Smooth muscle cell (in vitro differentiated cells): ENCODE measurements around the gene COL6A1. TPM values are rescaled to one million over a fixed set of nuclear protein-coding genes. Genes with fewer than 3 reads are reported as not detected.
"Not testable (repeated sequence)": the region's sequence is repeated elsewhere in the genome, so short reads cannot be mapped to it uniquely, and the experiment has no call there.

ENCODE experiments used
- DNase-seq: peaks from one replicate; lab custom pipeline; 2025; ENCODE audit not compliant: unreplicated experiment; lab: John Stamatoyannopoulos, UW
- H2AFZ ChIP-seq: fragments of 200-600 bp; sonication (generic); 2 replicates; pipeline ENCODE4 v1.6.0; 2016; ENCODE audit warnings: antibody characterized with exemption, low read depth, mild to moderate bottlenecking
- H3F3A ChIP-seq: fragments of 200-600 bp; sonication (generic); 2 replicates; pipeline ENCODE4 v1.6.0; 2017; ENCODE audit warnings: antibody characterized with exemption, low read depth
- H3K27ac ChIP-seq: fragments of 200-600 bp; sonication (generic); 2 replicates; pipeline ENCODE4 v1.5.1; 2016; ENCODE audit warnings: low read depth, mild to moderate bottlenecking
- H3K27me3 ChIP-seq: fragments of 200-600 bp; sonication (generic); 2 replicates; pipeline ENCODE4 v1.6.1; 2016; ENCODE audit warnings: low read depth, mild to moderate bottlenecking
- H3K36me3 ChIP-seq: fragments of 200-600 bp; sonication (generic); 2 replicates; pipeline ENCODE4 v1.5.1; 2016; ENCODE audit warnings: low read depth
- H3K4me1 ChIP-seq: fragments of 200-600 bp; sonication (generic); 2 replicates; pipeline ENCODE4 v1.5.1; 2016; ENCODE audit warnings: low read depth
- H3K4me2 ChIP-seq: fragments of 200-600 bp; sonication (generic); 2 replicates; pipeline ENCODE4 v1.6.0; 2016; ENCODE audit warnings: mild to moderate bottlenecking
- H3K4me3 ChIP-seq: fragments of 200-600 bp; sonication (generic); 2 replicates; pipeline ENCODE4 v1.5.1; 2016; ENCODE audit warnings: mild to moderate bottlenecking
- H3K79me2 ChIP-seq: fragments of 200-600 bp; sonication (generic); 2 replicates; pipeline ENCODE4 v1.6.0; 2016; ENCODE audit warnings: low read depth, mild to moderate bottlenecking
- H3K9ac ChIP-seq: fragments of 200-600 bp; sonication (generic); 2 replicates; pipeline ENCODE4 v1.6.0; 2016; ENCODE audit warnings: low read depth
- H3K9me3 ChIP-seq: fragments of 200-600 bp; sonication (generic); replicated peaks from 2 replicates; pipeline ENCODE4 v1.5.1; 2016; ENCODE audit warnings: low read depth
- H4K20me1 ChIP-seq: fragments of 200-600 bp; sonication (generic); 2 replicates; pipeline ENCODE4 v1.6.0; 2016; ENCODE audit warnings: low read depth
- WGBS: methylation state at CpG from one replicate; pipeline ENCODE4 v1.1.7; 2016; ENCODE audit warnings: low lambda C conversion rate; 5-methylcytosine and 5-hydroxymethylcytosine counted together
- polyA plus RNA-seq: library from polyadenylated mRNA; unstranded; fragments of >200 nt; fragmentation: Nextera tagmentation; extraction: Ambion mirVana; gene quantifications from 2 replicates; pipeline ENCODE4 v1.2.1, GENCODE V29; 2016
- total RNA-seq: library from RNA; depleted of rRNA; stranded (reverse); fragments of >200 nt; gene quantifications from 2 replicates; pipeline ENCODE4 v1.2.3, GENCODE V29; 2014
- TF ChIP-seq, protein P1 (sequence below): fragments of 200-600 bp; sonication (generic); IDR thresholded peaks from 2 replicates; pipeline ENCODE4 v1.5.1; 2017; ENCODE audit warnings: borderline replicate concordance, mild to moderate bottlenecking, antibody characterized with exemption; ENCODE audit not compliant: insufficient read depth, poor library complexity, severe bottlenecking

COL6A1 gene
- total and polyA plus RNA-seq, 2 experiments from 2014 or later, result 1,292 to 2,827 TPM

DNA sequence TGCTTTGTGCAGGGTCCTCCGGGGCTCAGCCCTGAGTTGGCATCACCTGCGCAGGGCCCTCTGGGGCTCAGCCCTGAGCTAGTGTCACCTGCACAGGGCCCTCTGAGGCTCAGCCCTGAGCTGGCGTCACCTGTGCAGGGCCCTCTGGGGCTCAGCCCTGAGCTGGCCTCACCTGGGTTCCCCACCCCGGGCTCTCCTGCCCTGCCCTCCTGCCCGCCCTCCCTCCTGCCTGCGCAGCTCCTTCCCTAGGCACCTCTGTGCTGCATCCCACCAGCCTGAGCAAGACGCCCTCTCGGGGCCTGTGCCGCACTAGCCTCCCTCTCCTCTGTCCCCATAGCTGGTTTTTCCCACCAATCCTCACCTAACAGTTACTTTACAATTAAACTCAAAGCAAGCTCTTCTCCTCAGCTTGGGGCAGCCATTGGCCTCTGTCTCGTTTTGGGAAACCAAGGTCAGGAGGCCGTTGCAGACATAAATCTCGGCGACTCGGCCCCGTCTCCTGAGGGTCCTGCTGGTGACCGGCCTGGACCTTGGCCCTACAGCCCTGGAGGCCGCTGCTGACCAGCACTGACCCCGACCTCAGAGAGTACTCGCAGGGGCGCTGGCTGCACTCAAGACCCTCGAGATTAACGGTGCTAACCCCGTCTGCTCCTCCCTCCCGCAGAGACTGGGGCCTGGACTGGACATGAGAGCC, 22.7 kb downstream of the COL6A1 start:
- H3K9me3 ChIP-seq, result no peaks in the 10 kb centered on the region
- H3K27ac ChIP-seq, result peak overlapping the region; percentile 19

GRCh38 chr21:46005081-46005480, 23.5 kb downstream of the COL6A1 start:
- no peak overlapping the region for H2AFZ ChIP-seq
- H3K4me3 ChIP-seq, result no peak overlapping the region
- peaks cover 4% of the 10 kb centered on the region for H4K20me1 ChIP-seq
- H3K27me3 ChIP-seq, result no peaks in the 10 kb centered on the region
- H3K36me3 ChIP-seq, result no peaks in the 10 kb centered on the region
- no peaks in the 10 kb centered on the region for H3K9me3 ChIP-seq
- no peak overlapping the region for H3K4me2 ChIP-seq
- WGBS, result 85% methylated on average over 12 of the region's 12 CpGs
- TF ChIP-seq, protein P1, sequence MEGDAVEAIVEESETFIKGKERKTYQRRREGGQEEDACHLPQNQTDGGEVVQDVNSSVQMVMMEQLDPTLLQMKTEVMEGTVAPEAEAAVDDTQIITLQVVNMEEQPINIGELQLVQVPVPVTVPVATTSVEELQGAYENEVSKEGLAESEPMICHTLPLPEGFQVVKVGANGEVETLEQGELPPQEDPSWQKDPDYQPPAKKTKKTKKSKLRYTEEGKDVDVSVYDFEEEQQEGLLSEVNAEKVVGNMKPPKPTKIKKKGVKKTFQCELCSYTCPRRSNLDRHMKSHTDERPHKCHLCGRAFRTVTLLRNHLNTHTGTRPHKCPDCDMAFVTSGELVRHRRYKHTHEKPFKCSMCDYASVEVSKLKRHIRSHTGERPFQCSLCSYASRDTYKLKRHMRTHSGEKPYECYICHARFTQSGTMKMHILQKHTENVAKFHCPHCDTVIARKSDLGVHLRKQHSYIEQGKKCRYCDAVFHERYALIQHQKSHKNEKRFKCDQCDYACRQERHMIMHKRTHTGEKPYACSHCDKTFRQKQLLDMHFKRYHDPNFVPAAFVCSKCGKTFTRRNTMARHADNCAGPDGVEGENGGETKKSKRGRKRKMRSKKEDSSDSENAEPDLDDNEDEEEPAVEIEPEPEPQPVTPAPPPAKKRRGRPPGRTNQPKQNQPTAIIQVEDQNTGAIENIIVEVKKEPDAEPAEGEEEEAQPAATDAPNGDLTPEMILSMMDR, result no peak
- H3K4me1 ChIP-seq, result no peaks in the 10 kb centered on the region
- H3F3A ChIP-seq, result peaks cover 16% of the 10 kb centered on the region
- peak overlapping the region; percentile 19 for H3K27ac ChIP-seq
- no peak overlapping the region for H3K9ac ChIP-seq
- no peaks in the 10 kb centered on the region for H3K79me2 ChIP-seq
- no peak for DNase-seq

More for the DNA sequence above, 22.7 kb downstream of the COL6A1 start:
- Histone ChIP-seq H2AFZ (no peak overlapping the region), H4K20me1 (peaks cover 4% of the 10 kb centered on the region), H3K36me3 (no peaks in the 10 kb centered on the region), H3K79me2 (no peaks in the 10 kb centered on the region), H3K27me3 (no peaks in the 10 kb centered on the region), H3K4me3 (no peak overlapping the region), H3F3A (peaks cover 17% of the 10 kb centered on the region), H3K4me1 (no peaks in the 10 kb centered on the region), H3K4me2 (no peak overlapping the region), H3K9ac (no peak overlapping the region)
- TF ChIP-seq, protein P1, result no peak
- 94% methylated on average over 24 of the region's 24 CpGs for WGBS
- no peak for DNase-seq

- Histone ChIP-seq H3K79me2 (no peaks in the 10 kb centered on the region), H4K20me1 (peaks cover 4% of the 10 kb centered on the region), H3K4me3 (no peak overlapping the region), H3K9ac (no peak overlapping the region), H3K9me3 (no peaks in the 10 kb centered on the region), H3F3A (peaks cover 13% of the 10 kb centered on the region), H3K27me3 (no peaks in the 10 kb centered on the region), H3K4me1 (no peaks in the 10 kb centered on the region), H2AFZ (no peak overlapping the region), H3K4me2 (no peak overlapping the region), H3K27ac (no peak overlapping the region), H3K36me3 (no peaks in the 10 kb centered on the region)
- 93% methylated on average over 14 of the region's 20 CpGs for WGBS
- TF ChIP-seq, protein P1, result no peak
- no peak for DNase-seq
Measured at GRCh38 chr21:46005481-46005881, 23.9 kb downstream of the COL6A1 start.

DNA sequence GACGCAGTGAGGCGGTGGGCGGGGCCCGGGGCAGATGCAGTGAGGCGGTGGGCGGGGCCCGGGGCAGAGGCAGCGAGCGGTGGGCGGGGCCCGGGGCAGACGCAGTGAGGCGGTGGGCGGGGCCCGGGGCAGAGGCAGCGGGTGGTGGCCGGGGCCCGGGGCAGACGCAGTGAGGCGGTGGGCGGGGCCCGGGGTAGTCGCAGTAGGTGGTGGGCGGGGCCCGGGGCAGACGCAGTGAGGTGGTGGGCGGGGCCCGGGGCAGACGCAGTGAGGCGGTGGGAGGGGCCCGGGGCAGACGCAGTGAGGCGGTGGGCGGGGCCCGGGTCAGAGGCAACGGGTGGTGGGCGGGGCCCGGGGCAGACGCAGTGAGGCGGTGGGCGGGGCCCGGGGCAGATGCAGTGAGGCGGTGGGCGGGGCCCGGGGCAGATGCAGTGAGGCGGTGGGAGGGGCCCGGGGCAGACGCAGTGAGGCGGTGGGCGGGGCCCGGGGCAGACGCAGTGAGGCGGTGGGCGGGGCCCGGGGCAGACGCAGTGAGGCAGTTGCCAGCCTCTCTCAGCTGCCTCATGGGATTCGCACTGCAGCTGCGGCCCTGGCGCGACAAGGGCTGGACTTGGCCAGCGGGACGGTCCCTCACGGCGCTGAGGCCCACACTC, 24.4 kb downstream of the COL6A1 start:
- no CpG with 5 or more reads among the region's 64 CpGs for WGBS
- not testable (repeated sequence) for H4K20me1 ChIP-seq, H3K27ac ChIP-seq, H3K79me2 ChIP-seq, H3K9ac ChIP-seq, H3K4me2 ChIP-seq, H3K4me1 ChIP-seq, H2AFZ ChIP-seq, H3K27me3 ChIP-seq, H3K4me3 ChIP-seq, H3K36me3 ChIP-seq, DNase-seq, H3K9me3 ChIP-seq
- H3F3A ChIP-seq, result peaks cover 13% of the 10 kb centered on the region
